Stimulated activated naive CD8-positive, alpha-beta T cell treated with anti-CD3 and anti-CD28 coated beads, Interleukin-15, Interleukin-2, amounts not matched to agents 100 U/mL and 50 U/mL, for 24 hours (primary cell): Measurements from ENCODE around the gene SMPDL3A.
A peak's percentile ranks its signal among the peaks of the same experiment; 100 is the strongest.
"Not testable (repeated sequence)": the region's sequence is repeated elsewhere in the genome, so short reads cannot be mapped to it uniquely, and the experiment has no call there.

Experiments
- ATAC-seq: fragments of 150-1000 bp; cut with Tn5 transposase; one replicate; pipeline ENCODE4 v1.10.0; 2021
- DNase-seq: peaks from one replicate; pipeline ENCODE4 v3.0.0; 2021

Gene SMPDL3A

DNA sequence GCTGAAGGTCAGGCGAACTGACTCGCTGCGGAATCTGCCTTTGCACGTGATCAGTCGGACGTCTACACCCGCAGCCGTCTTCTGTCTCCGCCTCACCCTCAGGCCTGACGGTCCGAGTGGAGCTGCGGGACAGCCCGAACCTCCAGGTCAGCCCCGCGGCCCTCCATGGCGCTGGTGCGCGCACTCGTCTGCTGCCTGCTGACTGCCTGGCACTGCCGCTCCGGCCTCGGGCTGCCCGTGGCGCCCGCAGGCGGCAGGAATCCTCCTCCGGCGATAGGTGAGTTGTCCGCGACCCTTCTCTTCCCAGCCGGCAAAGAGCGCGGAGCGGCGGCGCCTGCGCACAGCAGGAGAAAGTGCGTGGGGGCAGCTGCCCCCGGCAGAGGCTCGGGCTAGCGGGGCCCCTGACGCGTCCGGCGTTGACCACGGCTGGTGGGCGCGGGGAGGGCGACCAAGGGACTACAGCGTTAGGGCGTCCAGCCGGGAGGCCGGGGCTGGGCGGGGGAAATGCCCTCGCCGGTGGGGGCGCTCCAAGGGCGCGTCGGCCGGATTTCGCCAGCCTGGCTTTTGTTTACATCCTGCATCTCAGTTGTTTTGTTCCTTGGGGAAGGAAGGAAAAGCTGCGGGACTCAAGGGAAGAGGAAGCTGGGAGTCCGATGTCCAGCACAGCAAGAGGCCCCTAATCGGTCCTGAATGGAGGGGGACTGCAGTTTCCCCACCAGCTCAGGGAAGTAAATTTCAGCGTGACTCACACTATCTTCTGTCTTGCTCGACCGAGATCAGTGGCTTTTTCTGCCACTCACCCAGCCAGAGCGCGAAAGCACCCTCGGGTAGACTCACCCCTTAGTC, at the start of gene SMPDL3A:
Gene SMPDL3A (plus strand): TSS at position 77 of the 846 bp plus-strand sequence. CDS start 89 bp downstream, at position 166.
- DNase-seq (peak; percentile 41), ATAC-seq (peak; percentile 84)

DNA sequence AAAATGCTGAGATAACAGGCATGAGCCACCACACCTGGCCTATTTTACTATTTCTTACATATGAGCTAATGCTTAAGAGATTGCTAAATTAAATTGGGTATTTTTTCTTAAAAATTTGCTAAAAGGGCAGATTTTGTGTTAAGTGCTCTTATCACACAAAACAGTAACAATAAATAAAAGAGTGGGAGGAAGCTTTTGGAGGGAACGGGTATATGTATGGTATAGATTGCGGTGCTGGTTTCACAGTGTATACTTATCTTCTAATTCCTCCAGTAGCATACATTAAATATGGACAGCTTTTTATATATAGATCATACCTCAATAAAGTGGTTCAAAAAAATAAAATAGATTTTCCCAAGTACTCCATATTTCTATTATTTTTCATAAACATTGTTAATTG, 49.0 kb upstream of the SMPDL3A start:
- ATAC-seq, result no peak
- DNase-seq, result no peak

DNA sequence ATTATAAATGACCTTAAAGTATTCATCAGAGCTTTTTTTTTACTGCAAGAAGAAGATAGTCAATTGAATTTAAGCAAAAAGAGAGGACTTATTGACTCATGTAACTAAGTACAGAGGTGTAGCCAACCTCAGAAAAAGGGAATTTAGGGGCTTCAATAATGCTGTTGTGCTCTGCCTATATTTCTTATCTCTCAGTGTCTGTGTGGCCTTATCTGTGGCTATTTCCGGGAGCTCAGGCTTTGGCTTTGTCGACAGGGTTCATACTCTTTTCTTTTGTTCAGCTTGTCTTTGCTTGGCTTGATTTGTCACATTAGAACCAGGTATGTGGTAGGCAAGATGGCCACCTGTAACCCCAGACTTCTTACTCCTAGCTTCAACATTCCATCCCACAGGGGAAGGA, 48.1 kb upstream of the SMPDL3A start:
- ATAC-seq (no peak), DNase-seq (no peak)

GRCh38 chr6:122744247-122744646, 44.8 kb upstream of the SMPDL3A start:
- ATAC-seq, result not testable (repeated sequence)

DNA sequence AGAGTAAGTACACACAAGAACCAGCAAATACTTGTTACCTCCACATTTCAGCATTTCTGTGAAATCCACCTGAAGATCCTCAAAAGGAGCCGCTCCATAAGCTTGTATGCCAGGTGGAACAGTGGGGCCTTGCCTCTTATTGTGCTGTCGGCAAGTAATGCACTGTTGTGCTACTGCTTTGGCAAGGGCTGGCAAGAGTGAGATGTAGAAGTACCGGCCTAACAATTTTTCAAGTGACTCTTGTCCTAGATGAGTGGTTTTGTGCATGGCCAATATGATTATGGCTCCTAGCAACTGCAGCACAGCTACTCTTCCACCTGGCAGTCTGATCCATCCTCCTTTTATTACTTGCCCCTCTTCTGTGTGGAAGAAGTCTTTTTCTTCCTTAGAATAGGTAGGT, 44.2 kb upstream of the SMPDL3A start:
- not testable (repeated sequence) for ATAC-seq, DNase-seq

More at GRCh38 chr6:122744247-122744646, 44.8 kb upstream of the SMPDL3A start:
- DNase-seq, result not testable (repeated sequence)

DNA sequence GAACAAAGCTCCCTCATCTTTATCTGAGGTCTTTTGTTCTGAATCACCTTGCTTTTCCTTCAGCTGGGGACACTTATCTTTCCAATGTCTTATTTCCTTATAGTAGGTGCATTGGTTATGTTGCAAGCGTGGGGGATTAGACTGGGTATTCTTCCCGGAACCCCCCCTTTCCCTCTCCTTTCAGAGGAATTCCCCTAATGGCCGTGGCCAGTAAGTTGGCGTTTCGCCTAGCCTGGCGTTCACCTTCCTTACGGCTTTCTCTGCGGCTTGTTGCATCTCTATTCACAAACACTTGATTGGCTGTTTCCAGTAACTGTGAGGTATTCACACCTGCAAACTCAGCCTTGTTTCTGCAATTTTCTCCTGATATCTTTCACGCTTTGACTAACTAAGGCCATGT, 42.4 kb upstream of the SMPDL3A start:
- ATAC-seq (no peak), DNase-seq (no peak)

- no peak for DNase-seq
- no peak for ATAC-seq
These were observed 41.5 kb upstream of the SMPDL3A start for GRCh38 chr6:122747573-122747972.

DNA sequence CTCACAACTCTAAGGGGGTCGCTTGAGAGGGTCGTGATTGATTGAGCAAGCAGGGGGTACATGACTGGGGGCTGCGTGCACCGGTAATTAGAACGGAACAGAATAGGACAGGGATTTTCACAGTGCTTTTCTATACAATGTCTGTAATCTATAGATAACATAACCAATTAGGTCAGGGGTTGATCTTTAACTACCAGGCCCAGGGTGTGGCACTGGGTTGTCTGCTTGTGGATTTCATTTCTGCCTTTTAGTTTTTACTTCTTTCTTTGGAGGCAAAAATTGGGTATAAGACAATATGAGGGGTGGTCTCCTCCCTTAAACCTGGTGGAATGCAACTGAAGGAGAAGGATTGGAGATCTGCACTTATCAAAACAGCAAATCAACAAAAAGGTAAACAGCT, 40.1 kb upstream of the SMPDL3A start:
- not testable (repeated sequence) for ATAC-seq, DNase-seq

DNA sequence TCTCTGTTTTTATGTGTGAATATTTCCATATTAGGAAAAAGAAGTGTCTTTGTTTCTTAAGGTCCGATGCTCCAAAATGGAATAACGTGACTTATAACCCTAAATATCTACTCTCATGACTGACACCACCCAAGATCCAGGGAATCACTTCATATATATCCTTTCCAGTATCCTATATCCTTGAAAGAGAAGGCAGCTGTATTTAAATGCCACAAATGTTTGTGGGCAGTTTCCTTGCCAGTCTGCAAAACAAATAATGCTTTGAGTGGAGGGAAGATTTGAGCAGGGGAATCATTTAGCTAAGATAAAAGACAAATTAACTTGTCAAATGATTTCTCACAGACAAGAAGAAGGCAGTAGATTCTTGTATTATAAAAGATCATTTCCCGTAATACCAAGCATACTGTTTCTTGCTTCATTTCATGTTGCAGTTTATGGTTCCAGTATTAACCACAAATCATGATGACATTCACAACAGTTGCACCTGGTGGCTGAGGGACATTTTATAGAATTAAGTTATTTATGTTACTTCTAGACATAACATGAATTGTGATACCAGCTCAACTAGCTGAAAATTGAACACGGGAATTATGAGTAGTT, 39.5 kb upstream of the SMPDL3A start:
- DNase-seq (no peak), ATAC-seq (no peak)

GRCh38 chr6:122751326-122751725, 37.7 kb upstream of the SMPDL3A start:
- peak; percentile 77 for ATAC-seq
- DNase-seq, result no peak

GRCh38 chr6:122752459-122752858, 36.6 kb upstream of the SMPDL3A start:
- DNase-seq, result no peak
- no peak for ATAC-seq

DNA sequence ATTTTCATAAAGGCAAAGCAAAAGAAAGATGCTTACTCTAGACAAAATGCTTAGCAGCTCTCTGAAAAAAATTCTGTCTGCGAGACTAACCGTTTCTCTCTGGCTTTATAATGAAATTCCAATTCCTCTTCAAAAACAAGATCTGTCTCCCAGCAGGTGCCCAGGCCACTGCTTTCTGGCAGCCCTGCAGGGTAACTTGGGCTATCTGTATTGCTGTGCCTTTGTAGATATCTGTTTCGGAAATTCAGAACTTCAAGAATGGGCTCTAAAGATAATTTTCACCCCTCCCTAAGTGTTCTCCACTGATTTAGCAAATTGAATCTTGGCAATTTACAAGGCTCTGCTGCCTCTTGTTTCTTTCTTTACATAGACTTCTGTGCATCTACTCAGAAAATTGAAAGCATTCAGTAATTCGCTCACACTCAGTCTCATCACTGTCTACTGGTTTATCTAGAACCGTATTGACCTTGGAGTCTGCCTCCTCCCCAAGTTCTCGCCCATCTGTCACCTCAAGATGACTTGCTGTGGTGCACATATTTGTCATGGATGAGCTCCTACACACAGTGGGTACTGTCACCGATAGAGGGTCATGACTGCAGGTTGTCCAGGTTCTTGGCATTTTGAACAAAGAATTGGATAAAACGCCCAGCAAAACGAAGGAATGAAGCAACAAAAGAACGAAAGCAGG, 35.9 kb upstream of the SMPDL3A start:
- ATAC-seq (no peak), DNase-seq (no peak)

DNA sequence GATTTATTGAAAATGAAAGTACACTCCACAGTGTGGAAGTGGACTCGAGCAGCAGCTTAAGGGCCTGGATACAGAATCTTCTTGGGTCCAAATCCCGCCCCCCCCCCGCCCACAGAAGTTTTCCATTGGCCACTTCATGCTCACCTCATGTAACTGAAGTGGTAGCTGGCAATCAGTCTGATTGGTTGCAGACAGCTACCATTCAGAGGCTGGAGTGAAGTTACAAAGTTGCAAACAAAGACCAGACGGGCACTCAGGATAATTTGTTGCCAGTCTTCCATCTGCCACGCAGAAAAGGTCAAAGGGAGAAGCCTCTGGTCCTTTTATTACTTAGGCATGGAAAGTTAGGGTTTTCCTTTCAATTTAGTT, 35.4 kb upstream of the SMPDL3A start:
- no peak for ATAC-seq
- no peak for DNase-seq

GRCh38 chr6:122754191-122754731, 34.8 kb upstream of the SMPDL3A start:
- no peak for ATAC-seq

DNA sequence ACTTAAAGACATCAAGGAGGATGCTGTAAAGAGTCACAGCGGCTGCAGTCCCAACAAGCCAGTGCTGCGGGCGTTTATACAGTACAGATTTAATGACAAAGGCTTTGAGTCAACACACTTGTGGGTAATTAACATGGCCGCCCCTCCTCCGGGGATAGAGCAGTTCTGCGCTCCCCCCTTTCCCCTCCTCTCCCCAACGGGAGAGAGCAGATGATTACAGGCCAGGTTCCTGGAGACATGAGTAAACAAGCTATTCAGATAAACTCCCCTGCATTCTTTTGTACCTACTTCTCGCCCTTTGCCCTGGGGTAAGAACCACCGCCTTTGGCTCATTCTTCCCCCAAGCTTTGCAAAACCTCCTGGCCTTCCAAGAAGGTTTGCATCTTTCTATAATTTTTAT, 33.2 kb upstream of the SMPDL3A start:
- no peak for DNase-seq
- ATAC-seq, result no peak

More at GRCh38 chr6:122754191-122754731, 34.8 kb upstream of the SMPDL3A start:
- no peak for DNase-seq

GRCh38 chr6:122758927-122759334, 30.1 kb upstream of the SMPDL3A start:
- DNase-seq, result no peak
- ATAC-seq, result peak; percentile 91

GRCh38 chr6:122760330-122760729, 28.7 kb upstream of the SMPDL3A start:
- no peak for DNase-seq

GRCh38 chr6:122766256-122766655, 22.8 kb upstream of the SMPDL3A start:
- ATAC-seq (no peak), DNase-seq (no peak)

More at GRCh38 chr6:122760330-122760729, 28.7 kb upstream of the SMPDL3A start:
- ATAC-seq, result no peak

GRCh38 chr6:122770835-122771601, 18.0 kb upstream of the SMPDL3A start:
- no peak for ATAC-seq

GRCh38 chr6:122772724-122773415, 16.2 kb upstream of the SMPDL3A start:
- ATAC-seq (no peak), DNase-seq (no peak)

More at GRCh38 chr6:122770835-122771601, 18.0 kb upstream of the SMPDL3A start:
- DNase-seq, result no peak

DNA sequence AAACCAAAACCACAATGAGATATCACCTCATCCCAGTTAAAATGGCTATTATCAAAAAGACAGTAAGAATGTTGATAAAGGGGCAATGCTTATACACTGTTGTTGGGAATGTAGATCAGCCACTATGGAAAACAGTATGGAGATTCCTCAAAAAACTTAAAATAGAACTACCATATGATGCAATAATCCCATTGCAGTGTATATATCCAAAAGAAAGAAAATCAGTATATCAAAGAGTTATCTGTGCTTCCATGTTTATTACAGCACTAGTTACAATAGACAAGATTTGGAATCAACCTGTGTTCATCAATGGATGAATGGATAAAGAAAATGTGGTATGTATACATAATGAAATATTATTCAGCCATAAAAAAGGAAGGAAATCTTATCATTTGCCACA, 13.1 kb upstream of the SMPDL3A start:
- ATAC-seq (no peak), DNase-seq (no peak)
